SKM-1 treated with dmso at 0.1 percent for 144 hours (cell line): ENCODE results near the gene GAD2.
"Not testable (repeated sequence)": the region's sequence is repeated elsewhere in the genome, so short reads cannot be mapped to it uniquely, and the experiment has no call there.

Experiments used
- DNase-seq: peaks from one replicate; lab custom pipeline; 2025; ENCODE audit not compliant: unreplicated experiment; lab: John Stamatoyannopoulos, UW

The GAD2 gene

DNA sequence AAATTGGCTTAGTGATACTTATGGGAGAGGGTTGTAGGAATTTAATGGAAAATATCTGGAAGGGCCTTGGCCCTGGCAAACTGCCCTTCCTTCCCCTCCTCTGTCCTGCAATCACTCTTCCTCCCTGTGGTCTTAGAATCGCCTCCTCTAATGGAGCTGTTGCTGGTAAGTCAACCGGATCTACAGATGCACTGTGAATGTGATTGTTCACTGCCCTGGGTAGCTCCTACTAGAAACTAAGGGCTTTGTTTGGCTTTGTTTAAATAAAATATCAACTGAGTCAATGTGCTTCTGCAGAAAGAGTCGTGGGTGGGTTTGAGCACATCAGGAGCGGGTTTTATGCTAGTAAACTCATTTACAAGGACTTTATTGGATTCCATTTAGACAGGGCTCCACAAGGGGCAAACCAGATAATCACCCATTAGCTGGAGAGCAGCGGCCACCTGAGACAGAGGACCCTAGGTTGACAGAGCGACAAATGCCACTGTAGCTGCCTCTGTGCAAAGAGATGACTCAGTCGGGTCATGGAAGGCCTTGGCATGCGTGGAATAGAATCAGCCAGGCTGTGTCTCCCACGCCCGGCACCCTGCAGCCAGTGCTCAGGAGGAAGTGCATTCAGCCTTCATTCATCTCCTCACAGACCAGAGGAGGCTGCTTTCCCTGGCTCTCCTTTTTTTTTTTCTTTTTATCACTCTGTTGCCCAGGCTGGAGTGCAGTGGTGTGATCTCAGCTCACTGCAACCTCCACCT, 97.9 kb downstream of the GAD2 start:
- no peak for DNase-seq

DNA sequence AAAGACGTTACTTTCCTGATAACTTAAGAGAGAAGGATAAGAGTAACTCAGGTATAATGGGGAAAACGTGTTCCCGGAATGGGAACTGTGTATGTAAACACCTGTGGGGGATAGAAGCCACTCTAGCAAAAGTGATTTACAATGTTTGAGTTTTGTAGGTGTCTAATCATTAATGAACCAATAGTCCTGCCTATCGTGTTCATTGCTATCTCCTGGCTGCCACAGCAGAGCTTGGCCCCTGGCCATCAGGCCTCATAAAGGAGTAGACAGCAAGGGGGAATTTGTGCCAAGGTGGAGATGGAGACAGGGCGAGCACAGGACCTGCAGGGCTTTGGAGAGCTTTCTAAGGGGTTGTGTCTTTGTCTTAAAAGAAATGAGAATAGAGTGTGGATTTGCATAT, 102.1 kb downstream of the GAD2 start:
- no peak for DNase-seq

DNA sequence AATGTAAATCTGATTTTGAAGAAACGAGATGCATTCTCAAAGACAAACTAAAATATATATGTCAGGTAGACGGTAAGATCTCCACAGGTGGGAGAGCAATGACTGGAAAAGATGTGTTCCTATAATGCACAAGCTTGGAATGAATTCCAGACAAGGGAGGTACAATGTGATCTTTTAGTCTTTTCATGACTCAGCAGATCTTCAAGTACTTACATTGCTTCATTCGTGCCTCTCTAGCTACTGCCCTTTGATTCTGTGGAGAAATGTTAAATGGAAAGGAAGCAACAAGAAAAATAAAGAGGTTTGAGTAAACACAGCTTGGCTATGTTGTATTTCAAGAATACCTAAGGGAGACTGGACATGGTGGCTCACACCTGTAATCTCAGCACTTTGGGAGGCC, 106.6 kb downstream of the GAD2 start:
- no peak for DNase-seq

DNA sequence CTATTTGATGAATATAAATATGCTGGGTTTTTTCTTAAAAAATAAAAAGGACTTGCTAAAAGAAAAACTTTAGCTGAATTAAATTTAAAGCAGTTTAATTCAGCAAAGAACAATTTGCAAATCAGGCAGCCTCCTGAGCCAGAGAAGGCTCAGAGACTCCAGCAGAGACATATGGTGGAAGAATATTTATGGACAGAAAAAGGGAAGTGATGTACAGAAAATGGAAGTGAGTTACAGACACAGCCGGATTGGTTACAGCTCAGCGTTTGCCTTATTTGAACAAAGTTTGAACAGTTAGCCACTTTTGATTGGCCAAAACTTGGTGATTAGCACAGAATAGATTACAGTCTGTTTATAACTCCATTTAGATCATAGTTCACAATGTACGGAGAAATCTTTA, 110.3 kb downstream of the GAD2 start:
- no peak for DNase-seq

DNA sequence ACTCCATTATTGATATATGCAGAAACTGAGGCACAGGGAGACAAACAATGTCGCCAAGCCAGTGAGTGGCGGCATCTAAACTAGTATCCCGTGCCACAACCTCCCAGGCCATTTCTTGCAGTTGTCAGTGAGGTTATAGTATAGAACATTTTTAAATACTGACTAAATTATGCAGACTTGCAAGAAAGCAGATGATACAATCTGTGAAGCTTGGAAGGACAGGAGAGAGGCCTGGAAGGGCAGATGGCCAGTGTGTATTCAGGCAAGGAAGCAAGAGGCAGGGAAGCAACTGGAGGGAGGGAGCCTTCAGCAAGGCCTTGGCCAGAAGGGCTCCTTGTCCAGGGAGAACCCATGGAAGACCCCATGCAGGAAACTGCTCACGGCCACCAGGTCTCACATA, 111.2 kb downstream of the GAD2 start:
- DNase-seq, result no peak

DNA sequence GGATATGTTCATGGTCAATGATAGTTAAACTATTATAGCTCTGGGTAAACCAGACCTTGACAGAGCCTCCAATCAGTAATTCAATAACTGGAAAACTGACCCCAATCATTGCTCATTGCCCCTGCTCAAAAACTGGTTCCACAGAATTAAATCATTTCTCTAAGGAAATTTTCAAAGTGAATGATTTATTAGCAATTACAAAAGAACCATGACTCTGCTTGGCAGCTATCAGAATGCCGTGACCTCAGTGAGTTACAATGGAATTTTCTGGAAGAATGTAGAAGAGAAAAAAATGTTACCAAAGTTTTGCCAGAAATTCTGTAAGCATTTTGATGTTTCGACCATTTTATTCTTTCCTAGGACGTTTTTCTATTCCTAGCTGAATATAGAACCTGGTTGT, 114.8 kb downstream of the GAD2 start:
- no peak for DNase-seq

DNA sequence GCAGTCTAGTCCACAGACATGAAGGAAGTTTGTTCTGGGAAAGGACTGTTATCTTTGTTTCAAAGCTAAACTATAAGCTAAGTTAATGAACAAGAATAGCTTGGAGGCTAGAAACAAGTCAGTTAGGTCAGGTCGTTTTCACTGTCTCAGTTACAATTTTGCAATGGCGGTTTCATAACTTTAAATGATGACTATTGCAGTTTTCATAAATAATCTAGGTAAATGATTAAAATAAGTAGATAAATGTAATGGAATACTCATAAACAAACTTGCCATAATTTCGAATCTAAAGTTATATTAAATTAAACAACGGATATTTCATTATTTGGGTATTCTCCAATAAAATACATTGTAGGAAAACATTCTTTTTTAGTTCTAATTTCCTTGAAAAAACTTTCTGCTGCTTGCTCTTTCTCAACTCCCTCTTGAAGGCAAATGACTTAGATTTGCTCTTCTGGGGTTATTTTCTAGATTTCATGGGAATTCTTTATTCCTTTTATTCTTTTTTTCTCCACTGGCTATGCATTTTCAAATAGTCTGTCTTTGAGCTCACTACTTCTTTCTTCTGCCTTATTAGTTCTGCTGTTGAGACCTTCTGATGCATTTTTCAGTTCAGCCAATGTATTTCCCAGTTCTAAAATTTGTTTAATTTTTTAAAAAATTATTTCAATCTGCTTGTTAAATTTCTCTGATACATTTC, 117.8 kb downstream of the GAD2 start:
- DNase-seq, result no peak

DNA sequence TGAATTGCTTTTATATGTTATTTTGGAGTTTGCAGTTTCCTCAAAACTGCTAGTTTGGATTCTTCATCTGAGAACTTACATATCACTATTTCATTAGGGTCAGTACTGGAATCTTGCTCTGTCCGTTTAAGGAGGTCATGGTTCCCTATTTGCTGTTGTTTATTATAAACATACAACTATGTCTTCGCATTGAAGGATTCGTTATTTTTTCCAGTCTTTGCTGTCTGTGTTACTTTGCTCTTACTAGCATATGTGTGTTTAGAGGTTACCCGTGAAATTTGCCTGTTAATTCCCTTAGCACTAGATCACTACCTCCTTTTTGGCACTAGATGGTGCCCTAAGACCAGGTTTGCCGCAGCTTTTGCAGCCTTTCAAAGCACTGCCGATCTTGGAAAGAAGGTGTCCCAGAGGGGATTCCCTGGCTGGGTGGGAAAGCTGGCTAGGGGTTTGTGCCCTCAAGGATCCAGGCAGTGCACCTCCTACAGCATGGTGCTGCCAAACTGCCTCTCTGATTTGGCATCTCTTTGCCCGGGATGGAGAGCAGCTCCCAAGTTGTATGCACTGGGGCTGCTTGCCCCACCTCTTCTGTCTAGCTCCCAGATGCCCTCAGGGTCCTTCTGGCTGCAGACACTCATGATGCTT, 118.5 kb downstream of the GAD2 start:
- DNase-seq, result peak; percentile 55

DNA sequence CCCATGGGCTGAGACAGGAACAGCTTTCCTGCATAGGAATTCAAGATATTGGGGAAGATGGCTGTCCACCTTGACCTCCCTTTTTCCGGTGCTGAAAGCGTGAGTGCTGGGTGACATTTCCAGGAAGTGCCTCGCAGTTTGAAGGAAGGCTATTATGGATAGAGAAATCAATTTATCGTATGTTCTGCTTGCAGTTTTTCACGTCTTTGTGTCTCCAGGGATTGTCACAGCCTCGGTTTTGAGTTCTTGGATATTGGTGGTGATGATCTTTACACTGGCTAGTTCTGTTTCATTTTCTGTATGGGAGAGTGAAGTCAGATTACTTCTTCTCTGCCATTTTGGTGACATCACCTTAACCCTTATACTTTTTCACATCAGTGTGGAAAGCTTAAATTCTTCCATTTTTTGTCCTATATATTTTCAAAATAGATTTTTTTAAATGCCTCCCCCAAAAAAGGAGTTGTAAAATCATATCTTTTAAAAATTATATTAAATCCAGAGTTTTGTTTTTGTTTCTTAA, 119.1 kb downstream of the GAD2 start:
- no peak for DNase-seq

DNA sequence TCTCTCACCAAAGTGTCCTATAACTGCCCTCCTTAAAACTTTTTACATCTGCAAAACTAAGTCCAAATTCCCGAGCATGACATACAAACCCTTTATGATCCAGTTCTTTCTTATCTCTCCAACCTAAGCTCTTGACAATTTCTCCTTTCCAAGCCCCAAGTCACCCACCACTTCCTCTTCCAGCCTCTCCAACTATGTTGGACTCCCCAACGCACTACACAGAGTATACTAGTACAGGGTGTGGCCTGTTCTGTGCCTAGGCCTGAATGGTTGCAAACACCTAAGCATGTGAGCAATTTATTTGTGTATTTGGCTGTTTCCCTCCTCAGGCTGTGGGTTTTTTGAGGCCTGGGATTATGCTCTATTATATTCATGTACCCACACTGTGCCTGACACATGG, 120.4 kb downstream of the GAD2 start:
- peak; percentile 49 for DNase-seq

DNA sequence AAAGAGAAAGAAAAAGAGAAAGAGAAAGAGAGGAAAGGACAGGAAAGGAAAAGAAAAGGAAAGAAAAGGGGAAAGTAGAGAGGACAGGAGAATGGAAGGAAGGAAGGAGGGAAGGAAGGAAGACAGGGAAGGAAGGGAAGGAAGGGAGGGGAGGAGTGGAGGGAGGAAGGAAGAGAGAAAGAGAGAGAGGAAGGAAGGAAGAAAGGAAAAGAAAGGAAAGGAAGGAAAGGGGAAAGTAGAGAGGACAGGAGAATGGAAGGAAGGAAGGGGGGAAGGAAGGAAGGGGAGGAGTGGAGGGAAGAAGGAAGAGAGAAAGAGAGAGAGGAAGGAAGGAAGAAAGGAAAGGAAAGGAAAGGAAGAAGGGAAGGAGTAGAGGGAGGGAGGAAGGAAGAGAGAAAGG, 125.1 kb downstream of the GAD2 start:
- no peak for DNase-seq

DNA sequence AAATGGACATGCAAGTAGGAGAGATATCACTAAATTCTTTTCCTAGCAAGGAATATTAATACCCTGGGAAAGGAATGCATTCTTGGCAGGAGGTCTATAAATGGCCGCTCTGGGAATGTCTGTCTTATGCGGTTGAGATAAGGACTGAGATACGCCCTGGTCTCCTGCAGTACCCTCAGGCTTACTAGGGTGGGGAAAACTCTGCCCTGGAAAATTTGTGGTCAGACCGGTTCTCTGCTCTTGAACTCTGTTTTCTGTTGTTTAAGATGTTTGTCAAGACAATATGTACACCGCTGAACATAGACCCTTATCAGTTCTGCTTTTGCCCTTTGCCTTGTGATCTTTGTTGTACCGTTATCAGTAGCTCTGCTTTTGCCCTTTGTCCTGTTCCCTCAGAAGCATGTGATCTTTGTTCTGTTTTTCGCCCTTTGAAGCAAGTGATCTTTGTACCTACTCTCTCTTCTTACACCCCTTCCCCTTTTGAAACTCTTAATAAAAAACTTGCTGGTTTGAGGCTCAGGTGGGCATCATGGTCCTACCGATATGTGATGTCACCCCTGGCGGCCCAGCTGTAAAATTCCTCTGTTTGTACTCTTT, 132.3 kb downstream of the GAD2 start:
- DNase-seq, result not testable (repeated sequence)
